K562 (cell line): ENCODE data around the gene MCRS1. TPM values are rescaled to one million over a fixed set of nuclear protein-coding genes. Genes with fewer than 3 reads are reported as not detected.

ENCODE experiments used
- ATAC-seq: fragments of 200-7000 bp; cut with Tn5 transposase; 3 replicates; pipeline ENCODE4 v1.9.1; 2020; ENCODE audit warnings: moderate library complexity
- BruUV-seq: library from RNA; stranded (reverse); fragments of 400-500 nt; replicated peaks from 2 replicates; lab custom pipeline; 2021; lab: Mats Ljungman, UMichigan
- CTCF ChIA-PET: fragments of 300-600 bp; formaldehyde crosslinking; extraction: SDS; loops from one replicate; lab custom pipeline; 2021; ENCODE audit warnings: low intra/inter-chr PET ratio; lab: Yijun Ruan, JAX
- POLR2A ChIA-PET: fragments of 300-600, 350-650 bp; sonication (Branson Sonifier 250); formaldehyde crosslinking; extraction: SDS; loops from one replicate; lab custom pipeline; 2021; ENCODE audit warnings: antibody characterized with exemption, inconsistent platforms; lab: Yijun Ruan, JAX
- DNase-seq, 4 experiments: peaks; one replicate each; pipeline versions ENCODE4 v3.0.0 to v3.0.0-alpha.2; 2011 to 2018; ENCODE audit warnings: low spot score in 3 of 4, mixed read lengths in 3 of 4; ENCODE audit errors: extremely low read depth in 1 of 4
- FAIRE-seq: peaks from 2 replicates; lab custom pipeline; 2011; peaks lifted over from hg19 to GRCh38; lab: Jason Lieb, UNC
- H2AFZ ChIP-seq: 2 replicates; pipeline ENCODE4 v1.6.0; 2011; ENCODE audit warnings: low read depth, low read length, control low read depth, inconsistent platforms
- H3K27ac ChIP-seq: fragments of 200-600 bp; 3 replicates; pipeline ENCODE4 v1.8.0; 2011; ENCODE audit warnings: low read depth, mild to moderate bottlenecking, control low read depth, inconsistent platforms, low read length, moderate library complexity, mixed read lengths; ENCODE audit errors: extremely low read depth
- H3K27me3 ChIP-seq, 2 experiments: fragments of 300-600 bp in 1 of 2; 2 replicates in 1 of 2; 3 replicates in 1 of 2; pipeline versions ENCODE4 v1.6.0 to v1.8.0; 2011; ENCODE audit warnings: inconsistent platforms in 2 of 2, low read length in 2 of 2, mild to moderate bottlenecking in 1 of 2, mixed read lengths in 1 of 2, moderate library complexity in 1 of 2; ENCODE audit not compliant: control insufficient read depth in 2 of 2, insufficient read depth in 2 of 2
- H3K36me3 ChIP-seq: fragments of 300-600 bp; 3 replicates; pipeline ENCODE4 v1.8.0; 2011; ENCODE audit warnings: mild to moderate bottlenecking, low read length, inconsistent platforms; ENCODE audit not compliant: control insufficient read depth, insufficient read depth
- H3K4me1 ChIP-seq, 2 experiments: fragments of 200-600 bp in 1 of 2; replicated peaks in 1 of 2; 2 replicates in 1 of 2; 3 replicates in 1 of 2; pipeline versions ENCODE4 v1.5.1 to v1.8.0; 2011; ENCODE audit warnings: inconsistent platforms in 2 of 2, low read length in 2 of 2, mild to moderate bottlenecking in 1 of 2, mixed read lengths in 1 of 2, moderate library complexity in 1 of 2; ENCODE audit not compliant: control insufficient read depth in 2 of 2, insufficient read depth in 2 of 2
- H3K4me2 ChIP-seq: 2 replicates; pipeline ENCODE4 v1.6.1; 2011; ENCODE audit warnings: low read length, control low read depth, inconsistent platforms, mixed read lengths; ENCODE audit not compliant: insufficient read depth
- H3K4me3 ChIP-seq: fragments of 200-600 bp; sonication (generic), shearing (Covaris generic); 2 replicates; pipeline ENCODE4 v1.5.1; 2016; ENCODE audit warnings: control low read depth, inconsistent platforms
- H3K79me2 ChIP-seq: fragments of 200-600 bp; 3 replicates; pipeline ENCODE4 v1.8.0; 2011; ENCODE audit warnings: low read length, inconsistent platforms; ENCODE audit not compliant: control insufficient read depth, insufficient read depth
- H3K9ac ChIP-seq, 2 experiments: 2 replicates each; pipeline versions ENCODE4 v1.6.0 to v1.6.1; 2011; ENCODE audit warnings: low read depth in 2 of 2, low read length in 2 of 2, control low read depth in 1 of 2, inconsistent platforms in 1 of 2, mild to moderate bottlenecking in 1 of 2, mixed read lengths in 1 of 2; ENCODE audit not compliant: insufficient read depth in 1 of 2
- H3K9me1 ChIP-seq: one replicate; pipeline ENCODE4 v1.6.0; 2011; ENCODE audit warnings: inconsistent platforms, mild to moderate bottlenecking, low read length, moderate library complexity; ENCODE audit not compliant: control insufficient read depth, insufficient read depth
- H3K9me3 ChIP-seq: replicated peaks from 2 replicates; pipeline ENCODE4 v1.5.1; 2011; ENCODE audit warnings: low read depth, low read length, inconsistent platforms; ENCODE audit not compliant: control insufficient read depth, insufficient read depth
- H4K20me1 ChIP-seq: replicated peaks from 2 replicates; pipeline ENCODE4 v1.6.1; 2011; ENCODE audit warnings: low read length, inconsistent platforms, mixed read lengths; ENCODE audit not compliant: control insufficient read depth, insufficient read depth
- BRCA1 ChIP-seq, 2 experiments: fragments of 450-650 bp in 1 of 2; sonication (generic) in 1 of 2; formaldehyde crosslinking in 1 of 2; IDR thresholded peaks; 2 replicates each; pipeline versions ENCODE4 v1.5.0 to v1.6.1; 2017 to 2020; ENCODE audit warnings: mild to moderate bottlenecking in 1 of 2, missing genetic modification reagents in 1 of 2
- CHD1 ChIP-seq: fragments of 200-600 bp; sonication (generic); IDR thresholded peaks from one replicate; pipeline ENCODE4 v1.6.1; 2012; ENCODE audit warnings: mild to moderate bottlenecking, moderate library complexity, low read length, inconsistent platforms
- COPS2 ChIP-seq: fragments of 450-650 bp; conservative IDR thresholded peaks from 2 replicates; pipeline ENCODE4 v1.6.1; 2016; ENCODE audit warnings: mild to moderate bottlenecking, moderate library complexity
- ETV1 ChIP-seq: fragments of 450-650 bp; conservative IDR thresholded peaks from 2 replicates; pipeline ENCODE4 v1.6.1; 2016; ENCODE audit warnings: missing genetic modification characterization, control low read depth, low read depth, missing compliant biosample characterization
- FOXP1 ChIP-seq: sonication (generic); formaldehyde crosslinking; IDR thresholded peaks from 2 replicates; pipeline ENCODE4 v1.8.0; 2022; ENCODE audit warnings: mild to moderate bottlenecking, missing genetic modification reagents
- HDAC2 ChIP-seq: fragments of 450-650 bp; IDR thresholded peaks from 2 replicates; pipeline ENCODE4 v1.6.1; 2016; ENCODE audit warnings: mild to moderate bottlenecking
- IRF1 ChIP-seq: sonication (generic); formaldehyde crosslinking; IDR thresholded peaks from 2 replicates; pipeline ENCODE4 v1.8.0; 2022; ENCODE audit warnings: missing genetic modification reagents, mild to moderate bottlenecking, borderline replicate concordance
- PKNOX1 ChIP-seq: fragments of 450-650 bp; IDR thresholded peaks from 2 replicates; pipeline ENCODE4 v1.6.1; 2016
- RNF219 ChIP-seq: fragments of 250-450 bp; sonication (Bioruptor Pico); IDR thresholded peaks from 2 replicates; pipeline ENCODE4 v1.5.0; 2022; ENCODE audit warnings: mild to moderate bottlenecking
- SMAD3 ChIP-seq: fragments of 450-650 bp; formaldehyde crosslinking; conservative IDR thresholded peaks from 2 replicates; pipeline ENCODE4 v1.4.0; 2020; ENCODE audit warnings: mild to moderate bottlenecking
- TARDBP ChIP-seq: fragments of 450-650 bp; IDR thresholded peaks from 2 replicates; pipeline ENCODE4 v1.6.1; 2016
- TBP ChIP-seq: optimal IDR thresholded peaks from 2 replicates; pipeline ENCODE3; 2011; ENCODE audit warnings: low read depth, low read length, improper control_type of control experiment
- ZNF124 ChIP-seq: sonication (generic); formaldehyde crosslinking; IDR thresholded peaks from 2 replicates; pipeline ENCODE4 v1.8.1; 2022; ENCODE audit warnings: missing genetic modification reagents
- ZNF224 ChIP-seq: sonication (generic); formaldehyde crosslinking; IDR thresholded peaks from 2 replicates; pipeline ENCODE4 v1.8.0; 2022; ENCODE audit warnings: mild to moderate bottlenecking, missing genetic modification reagents
- ZNF589 ChIP-seq: fragments of 200-800 bp; sonication (Bioruptor generic); IDR thresholded peaks from 2 replicates; pipeline ENCODE4 v1.6.1; 2016; ENCODE audit warnings: low read depth, missing genetic modification characterization, missing compliant biosample characterization
- WGBS: fragments of 100-300 bp; shearing (Covaris generic); methylation state at CpG from one replicate; pipeline ENCODE4 v1.1.6; 2016; ENCODE audit warnings: low coverage, mixed read lengths; ENCODE audit not compliant: insufficient coverage; ENCODE audit errors: missing lambda C conversion rate; 5-methylcytosine and 5-hydroxymethylcytosine counted together
- in situ Hi-C: fragments of 300-500 bp; cut with MboI; formaldehyde crosslinking; loops from 4 replicates; pipeline ENCODE4 v1.15.0; 2018; ENCODE audit warnings: inconsistent platforms, mixed read lengths
- intact Hi-C: fragments of 100-400 bp; cut with micrococcal nuclease; formaldehyde crosslinking; loops from 2 replicates; pipeline ENCODE4 v1.14.2; 2022
- polyA plus RNA-seq, 8 experiments: library from polyadenylated mRNA; depleted of rRNA in 4 of 8; stranded (reverse) in 5 of 8; unstranded in 3 of 8; fragments of >200 nt; fragmentation: Nextera tagmentation in 2 of 8; fragmentation: Illumina TruSeq in 1 of 8; extraction: Ambion mirVana in 2 of 8; extraction: Trizol in 1 of 8; gene quantifications; 2 replicates each; pipeline versions ENCODE4 v1.2.1 to v1.2.3, GENCODE V29; 2011 to 2014; ENCODE audit warnings: inconsistent platforms in 1 of 8, missing spikeins in 1 of 8
- total RNA-seq, 7 experiments: library from RNA; depleted of rRNA in 6 of 7; stranded (reverse); fragments of >200 nt in 6 of 7; fragmentation: Illumina TruSeq in 2 of 7; extraction: Trizol in 2 of 7; gene quantifications; 2 replicates each; pipeline versions ENCODE4 v1.2.1 to v1.2.3, GENCODE V29; 2011 to 2021; ENCODE audit warnings: low replicate concordance in 1 of 7
- TF ChIP-seq, protein P1 (sequence below): sonication (generic); formaldehyde crosslinking; IDR thresholded peaks from 2 replicates; pipeline ENCODE4 v1.4.0; 2020; ENCODE audit warnings: mild to moderate bottlenecking, missing genetic modification reagents

MCRS1 gene
- total and polyA plus RNA-seq, 9 of the 15 experiments (the other 6 are each of a cell fraction or from before 2014, with no cell fraction given), result 50.0 to 100 (median 73.2) TPM

DNA sequence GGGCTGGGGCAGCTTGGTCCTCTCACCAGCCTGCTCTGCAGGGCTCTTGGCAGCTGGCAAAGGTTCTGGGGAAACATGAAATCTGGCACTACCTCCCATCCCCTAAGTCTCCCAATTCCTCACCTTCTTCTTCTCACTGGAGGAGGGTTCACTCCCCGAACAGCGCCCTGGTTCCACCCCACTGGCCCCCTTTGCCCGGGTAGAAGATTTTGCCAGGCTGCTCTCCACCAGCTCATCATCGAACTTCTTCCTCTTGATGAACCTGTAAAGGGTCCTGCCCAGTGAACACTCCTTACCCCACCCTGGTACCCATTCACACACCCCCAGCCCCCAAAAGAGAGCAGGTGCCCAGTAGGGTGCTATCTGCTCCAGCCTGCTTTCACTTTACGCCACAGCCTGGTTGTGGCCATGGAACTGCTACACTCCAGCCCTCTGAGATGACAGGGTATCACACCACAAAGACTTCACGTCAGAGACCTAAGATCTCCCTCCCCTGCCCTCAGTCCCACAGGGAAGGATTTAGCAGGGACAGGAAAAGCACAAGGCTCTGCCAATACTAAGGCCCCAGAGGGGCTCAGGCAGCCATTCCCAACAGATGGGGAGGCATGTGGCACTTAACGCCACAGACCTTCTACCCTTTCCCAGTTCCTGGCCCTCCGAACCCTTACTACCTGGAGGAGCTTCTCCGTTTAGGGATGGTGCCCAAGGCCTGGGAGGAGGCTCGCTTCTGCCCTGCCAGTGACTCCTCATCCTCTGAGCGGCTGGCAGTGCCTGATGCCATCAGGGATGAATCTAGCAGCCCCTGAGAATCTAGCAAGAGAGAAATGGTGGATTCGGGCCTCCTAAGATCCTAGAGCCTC, 2.3 kb downstream of the MCRS1 start:
- Histone ChIP-seq H4K20me1 (no peaks in the 10 kb centered on the region), H3K27me3 (no peaks in the 10 kb centered on the region), H3K4me1 (peaks cover 5 to 8% of the 10 kb centered on the region in 2 experiments; a peak in 3 of 5 replicates), H3K9me3 (no peaks in the 10 kb centered on the region), H2AFZ (no peak overlapping the region), H3K79me2 (peaks cover 43% of the 10 kb centered on the region), H3K9me1 (no peaks in the 10 kb centered on the region), H3K4me2 (no peak overlapping the region), H3K36me3 (peaks cover 59% of the 10 kb centered on the region; the same call in 2 of the 3 replicates), H3K27ac (no peak overlapping the region), H3K9ac (0 out of 4 replicates have a peak overlapping the region, but pooled peaks of 1 of the 2 experiments have one; percentile 33), H3K4me3 (no peak overlapping the region)
- DNase-seq (no peak), FAIRE-seq (no peak), ATAC-seq (no peak)
- CTCF ChIA-PET, result no interaction called here
- POLR2A ChIA-PET, result interaction anchor here (2.4 kb wide), 1 partner anchor 11 kb away, joined by 12 read pairs; no protein-coding TSS in a partner anchor
- no TSS peak for BruUV-seq
- in situ Hi-C loops, result no loop called here
- intact Hi-C loops, result no loop called here
- WGBS, result 93% methylated on average over 8 of the region's 12 CpGs
- no peak for TF ChIP-seq ZNF124 (CRISPR knock-in tag)
- no peak for TF ChIP-seq ZNF589 (CRISPR knock-in tag)
- no peak for TF ChIP-seq BRCA1 (IDR thresholded peaks at IDR 0.05)
- no peak for TF ChIP-seq BRCA1 (CRISPR knock-in tag; IDR thresholded peaks at IDR 0.05)
- no peak for TF ChIP-seq HDAC2
- no peak for TF ChIP-seq FOXP1 (CRISPR knock-in tag)
- TF ChIP-seq, protein P1, sequence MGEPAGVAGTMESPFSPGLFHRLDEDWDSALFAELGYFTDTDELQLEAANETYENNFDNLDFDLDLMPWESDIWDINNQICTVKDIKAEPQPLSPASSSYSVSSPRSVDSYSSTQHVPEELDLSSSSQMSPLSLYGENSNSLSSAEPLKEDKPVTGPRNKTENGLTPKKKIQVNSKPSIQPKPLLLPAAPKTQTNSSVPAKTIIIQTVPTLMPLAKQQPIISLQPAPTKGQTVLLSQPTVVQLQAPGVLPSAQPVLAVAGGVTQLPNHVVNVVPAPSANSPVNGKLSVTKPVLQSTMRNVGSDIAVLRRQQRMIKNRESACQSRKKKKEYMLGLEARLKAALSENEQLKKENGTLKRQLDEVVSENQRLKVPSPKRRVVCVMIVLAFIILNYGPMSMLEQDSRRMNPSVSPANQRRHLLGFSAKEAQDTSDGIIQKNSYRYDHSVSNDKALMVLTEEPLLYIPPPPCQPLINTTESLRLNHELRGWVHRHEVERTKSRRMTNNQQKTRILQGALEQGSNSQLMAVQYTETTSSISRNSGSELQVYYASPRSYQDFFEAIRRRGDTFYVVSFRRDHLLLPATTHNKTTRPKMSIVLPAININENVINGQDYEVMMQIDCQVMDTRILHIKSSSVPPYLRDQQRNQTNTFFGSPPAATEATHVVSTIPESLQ, result no peak
- no peak for TF ChIP-seq ETV1
- no peak for TF ChIP-seq SMAD3 (CRISPR knock-in tag)
- no peak for TF ChIP-seq RNF219
- TF ChIP-seq TBP, result no peak
- no peak for TF ChIP-seq ZNF224 (CRISPR knock-in tag)
- TF ChIP-seq COPS2, result no peak
- TF ChIP-seq IRF1 (CRISPR knock-in tag), result no peak
- TF ChIP-seq TARDBP, result no peak
- no peak for TF ChIP-seq PKNOX1
- TF ChIP-seq CHD1, result no peak
